Neural cell (in vitro differentiated cells): ENCODE results near the gene CDK4. TPM values are rescaled to one million over a fixed set of nuclear protein-coding genes. Genes with fewer than 3 reads are reported as not detected.
A peak's percentile ranks its signal among the peaks of the same experiment; 100 is the strongest.

ENCODE experiments used
- H2AFZ ChIP-seq: fragments of 200-600, 300-800 bp; sonication (generic), shearing (Covaris generic); 2 replicates; pipeline ENCODE4 v1.6.0; 2014; ENCODE audit warnings: low read depth, mild to moderate bottlenecking, antibody characterized with exemption, low read length, moderate library complexity
- H3F3A ChIP-seq: fragments of 200-600 bp; shearing (Covaris generic); 2 replicates; pipeline ENCODE4 v1.6.1; 2016; ENCODE audit warnings: mild to moderate bottlenecking, moderate library complexity, mixed read lengths, antibody characterized with exemption, low read length; ENCODE audit not compliant: insufficient read depth, poor library complexity, severe bottlenecking
- H3K27ac ChIP-seq: fragments of 200-600, 300-800 bp; sonication (generic), shearing (Covaris generic); 2 replicates; pipeline ENCODE4 v1.5.1; 2014; ENCODE audit warnings: mild to moderate bottlenecking, low read length, moderate library complexity
- H3K27me3 ChIP-seq: fragments of 300-800, 200-600 bp; sonication (generic), shearing (Covaris generic); 2 replicates; pipeline ENCODE4 v1.6.0; 2014; ENCODE audit warnings: mild to moderate bottlenecking, low read depth, low read length, moderate library complexity; ENCODE audit not compliant: insufficient read depth
- H3K36me3 ChIP-seq: fragments of 300-800, 200-600 bp; sonication (generic), shearing (Covaris generic); 2 replicates; pipeline ENCODE4 v1.5.1; 2014; ENCODE audit warnings: mild to moderate bottlenecking, antibody characterized with exemption, low read length, moderate library complexity; ENCODE audit not compliant: insufficient read depth
- H3K4me2 ChIP-seq: fragments of 300-800, 200-600 bp; sonication (generic), shearing (Covaris generic); 2 replicates; pipeline ENCODE4 v1.6.0; 2014; ENCODE audit warnings: mild to moderate bottlenecking, low read length
- H3K4me3 ChIP-seq: fragments of 300-800, 200-600 bp; sonication (generic), shearing (Covaris generic); 2 replicates; pipeline ENCODE4 v1.5.1; 2014; ENCODE audit warnings: mild to moderate bottlenecking, low read length, moderate library complexity
- H3K79me2 ChIP-seq: fragments of 200-600 bp; shearing (Covaris generic); replicated peaks from 2 replicates; pipeline ENCODE4 v1.6.0; 2014; ENCODE audit warnings: mild to moderate bottlenecking, low read length, moderate library complexity; ENCODE audit not compliant: insufficient read depth
- H3K9ac ChIP-seq: fragments of 300-800, 200-600 bp; sonication (generic), shearing (Covaris generic); 2 replicates; pipeline ENCODE4 v1.6.1; 2016; ENCODE audit warnings: mild to moderate bottlenecking, low read length, mixed read lengths
- H3K9me2 ChIP-seq: fragments of 200-600 bp; shearing (Covaris generic); 2 replicates; pipeline ENCODE4 v1.6.1; 2016; ENCODE audit warnings: mild to moderate bottlenecking, low read length, mixed read lengths; ENCODE audit not compliant: insufficient read depth
- H3K9me3 ChIP-seq: fragments of 200-600, 300-800 bp; sonication (generic), shearing (Covaris generic); 2 replicates; pipeline ENCODE4 v1.6.1; 2016; ENCODE audit warnings: mild to moderate bottlenecking, mixed run types, low read length, moderate library complexity, mixed read lengths
- H4K20me1 ChIP-seq: fragments of 200-600 bp; shearing (Covaris generic); 2 replicates; pipeline ENCODE4 v1.6.1; 2016; ENCODE audit warnings: mild to moderate bottlenecking, mixed run types; ENCODE audit not compliant: insufficient read depth
- CTCF ChIP-seq: fragments of 450-650 bp; IDR thresholded peaks from 2 replicates; pipeline ENCODE4 v1.5.1; 2014; ENCODE audit warnings: antibody characterized with exemption, mild to moderate bottlenecking, moderate library complexity; ENCODE audit not compliant: poor library complexity, severe bottlenecking
- EP300 ChIP-seq: fragments of 450-650 bp; conservative IDR thresholded peaks from 2 replicates; pipeline ENCODE4 v1.6.1; 2014; ENCODE audit warnings: antibody characterized with exemption, mild to moderate bottlenecking, moderate library complexity; ENCODE audit not compliant: poor library complexity, severe bottlenecking
- EZH2 ChIP-seq: fragments of 200-600, 300-800 bp; shearing (Covaris generic), sonication (generic); IDR thresholded peaks from 2 replicates; pipeline ENCODE4 v1.6.1; 2014; ENCODE audit warnings: antibody characterized with exemption, low read length, borderline replicate concordance, mild to moderate bottlenecking; ENCODE audit not compliant: insufficient read depth, poor library complexity, severe bottlenecking
- POLR2AphosphoS5 ChIP-seq: IDR thresholded peaks from 2 replicates; pipeline ENCODE4 v1.6.1; 2012
- RAD21 ChIP-seq: fragments of 450-650 bp; conservative IDR thresholded peaks from 2 replicates; pipeline ENCODE4 v1.6.1; 2014; ENCODE audit warnings: antibody characterized with exemption, mild to moderate bottlenecking, moderate library complexity
- SMC3 ChIP-seq: fragments of 450-650 bp; conservative IDR thresholded peaks from 2 replicates; pipeline ENCODE4 v1.6.1; 2014; ENCODE audit warnings: antibody characterized with exemption, mild to moderate bottlenecking, moderate library complexity; ENCODE audit not compliant: poor library complexity
- TAF1 ChIP-seq: IDR thresholded peaks from 2 replicates; pipeline ENCODE4 v1.6.1; 2012; ENCODE audit warnings: low read depth
- polyA plus RNA-seq: library from polyadenylated mRNA; depleted of rRNA; stranded (reverse); fragments of >200 nt; gene quantifications from 2 replicates; pipeline ENCODE4 v1.2.3, GENCODE V29; 2014

Gene CDK4
- polyA plus RNA-seq, 1 donor from 2014 or later = 104 TPM

GRCh38 chr12:57743769-57744168 lies 8.3 kb downstream of the CDK4 start:
- no peaks in the 10 kb centered on the region for H3K9me2 ChIP-seq
- no peaks in the 10 kb centered on the region for H3F3A ChIP-seq
- H4K20me1 ChIP-seq = no peaks in the 10 kb centered on the region
- peak overlapping the region; percentile 94 for H3K27ac ChIP-seq
- peak overlapping the region; percentile 71 for H3K4me3 ChIP-seq
- no peaks in the 10 kb centered on the region for H3K79me2 ChIP-seq
- TF ChIP-seq TAF1 (no peak), SMC3 (no peak)
- peak overlapping the region; percentile 87 for H3K9ac ChIP-seq
- no peak overlapping the region for H3K4me2 ChIP-seq
- H3K27me3 ChIP-seq = no peaks in the 10 kb centered on the region
- H3K9me3 ChIP-seq = no peaks in the 10 kb centered on the region
- peaks cover 7% of the 10 kb centered on the region for H3K36me3 ChIP-seq
- no peak overlapping the region for H2AFZ ChIP-seq

- no peak overlapping the region for H3K27ac ChIP-seq
- H3K79me2 ChIP-seq = no peaks in the 10 kb centered on the region
- TF ChIP-seq EZH2 = no peak
- TF ChIP-seq CTCF = no peak
- no peak for TF ChIP-seq TAF1
- no peak for TF ChIP-seq SMC3
- no peak for TF ChIP-seq POLR2AphosphoS5
- no peak for TF ChIP-seq RAD21
- no peak for TF ChIP-seq EP300
- H3K9me2 ChIP-seq = no peaks in the 10 kb centered on the region
- H3K36me3 ChIP-seq = peaks cover 3% of the 10 kb centered on the region
- H3K27me3 ChIP-seq = peaks cover 10% of the 10 kb centered on the region
- no peak overlapping the region for H3K4me2 ChIP-seq
- H3K9ac ChIP-seq = no peak overlapping the region
- H2AFZ ChIP-seq = no peak overlapping the region
- H3K9me3 ChIP-seq = no peaks in the 10 kb centered on the region
- H3F3A ChIP-seq = no peaks in the 10 kb centered on the region
- H4K20me1 ChIP-seq = peaks cover 5% of the 10 kb centered on the region
- no peak overlapping the region for H3K4me3 ChIP-seq
Measured at GRCh38 chr12:57741844-57742738, 10.0 kb downstream of the CDK4 start.

GRCh38 chr12:57741413-57741789 lies 10.7 kb downstream of the CDK4 start:
- Histone ChIP-seq H3K36me3 (no peaks in the 10 kb centered on the region), H3K4me3 (peak overlapping the region; percentile 32), H3F3A (no peaks in the 10 kb centered on the region), H4K20me1 (peaks cover 12% of the 10 kb centered on the region), H3K27me3 (peaks cover 17% of the 10 kb centered on the region), H3K27ac (peak overlapping the region; percentile 47), H3K9me3 (no peaks in the 10 kb centered on the region), H3K4me2 (no peak overlapping the region), H3K79me2 (no peaks in the 10 kb centered on the region), H3K9ac (peak overlapping the region; percentile 15), H3K9me2 (no peaks in the 10 kb centered on the region), H2AFZ (no peak overlapping the region)
- TF ChIP-seq SMC3 (no peak), EZH2 (no peak), POLR2AphosphoS5 (no peak), CTCF (no peak), EP300 (peak; percentile 4)
